ENCODE results near the gene SLC12A7.

DNA sequence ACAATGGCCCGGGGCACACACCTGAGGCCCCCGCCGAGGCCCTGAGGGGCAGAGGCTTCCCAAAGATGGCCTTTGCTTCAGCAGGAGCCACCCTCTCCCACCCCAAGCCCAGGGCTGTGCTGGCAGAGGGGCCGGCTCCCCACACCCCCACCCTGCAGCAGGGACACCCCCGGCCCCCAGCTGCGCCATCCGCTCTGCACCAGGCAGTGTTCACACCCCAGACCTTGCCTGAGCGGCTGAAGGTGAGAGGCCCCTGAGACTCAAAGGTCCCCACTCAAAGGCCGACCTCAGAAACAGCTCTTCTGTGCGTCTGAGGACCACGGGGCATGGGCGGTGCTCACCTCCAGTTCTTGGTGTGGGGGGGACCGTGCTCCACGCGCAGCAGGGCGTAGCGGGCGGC, 37.6 kb downstream of the SLC12A7 start:
- TF ChIP-seq, protein P1, sequence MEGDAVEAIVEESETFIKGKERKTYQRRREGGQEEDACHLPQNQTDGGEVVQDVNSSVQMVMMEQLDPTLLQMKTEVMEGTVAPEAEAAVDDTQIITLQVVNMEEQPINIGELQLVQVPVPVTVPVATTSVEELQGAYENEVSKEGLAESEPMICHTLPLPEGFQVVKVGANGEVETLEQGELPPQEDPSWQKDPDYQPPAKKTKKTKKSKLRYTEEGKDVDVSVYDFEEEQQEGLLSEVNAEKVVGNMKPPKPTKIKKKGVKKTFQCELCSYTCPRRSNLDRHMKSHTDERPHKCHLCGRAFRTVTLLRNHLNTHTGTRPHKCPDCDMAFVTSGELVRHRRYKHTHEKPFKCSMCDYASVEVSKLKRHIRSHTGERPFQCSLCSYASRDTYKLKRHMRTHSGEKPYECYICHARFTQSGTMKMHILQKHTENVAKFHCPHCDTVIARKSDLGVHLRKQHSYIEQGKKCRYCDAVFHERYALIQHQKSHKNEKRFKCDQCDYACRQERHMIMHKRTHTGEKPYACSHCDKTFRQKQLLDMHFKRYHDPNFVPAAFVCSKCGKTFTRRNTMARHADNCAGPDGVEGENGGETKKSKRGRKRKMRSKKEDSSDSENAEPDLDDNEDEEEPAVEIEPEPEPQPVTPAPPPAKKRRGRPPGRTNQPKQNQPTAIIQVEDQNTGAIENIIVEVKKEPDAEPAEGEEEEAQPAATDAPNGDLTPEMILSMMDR (IDR thresholded peaks at IDR 0.05; ENCODE audit: insufficient read depth, low read depth, low read length) = no peak
- TF ChIP-seq EZH2 (IDR thresholded peaks at IDR 0.05; ENCODE audit: insufficient read depth, low read length) = no peak

All from astrocyte (in vitro differentiated cells and primary cell).